Right ventricle myocardium superior (tissue), 1 donor: ENCODE measurements around the gene AGPAT2. TPM values are rescaled to one million over a fixed set of nuclear protein-coding genes. Genes with fewer than 3 reads are reported as not detected.

Source experiments
- ATAC-seq: fragments of 200-7000 bp; cut with Tn5 transposase; one replicate; pipeline ENCODE4 v1.9.1; 2020; ENCODE audit warnings: mild to moderate bottlenecking; ENCODE audit not compliant: poor library complexity
- DNase-seq: peaks from one replicate; pipeline ENCODE4 v3.0.0-alpha.2; 2020
- intact Hi-C: fragments of 100-400 bp; cut with DNase I; formaldehyde crosslinking; loops from one replicate; pipeline ENCODE4 v1.11.2; 2022
- total RNA-seq: library from RNA; stranded (reverse); fragmentation: NEBNext Ultra II Directional; extraction: Animal tissue kit (Norgen Biotek cat#: 25700); gene quantifications from one replicate; pipeline ENCODE4 v1.2.1, GENCODE V29; 2021
- donor health status: DM: no; HTN: yes; CAD: no; lungs with severe emphysema.

The AGPAT2 gene
- total RNA-seq, 1 donor from 2014 or later = 48.6 TPM

DNA sequence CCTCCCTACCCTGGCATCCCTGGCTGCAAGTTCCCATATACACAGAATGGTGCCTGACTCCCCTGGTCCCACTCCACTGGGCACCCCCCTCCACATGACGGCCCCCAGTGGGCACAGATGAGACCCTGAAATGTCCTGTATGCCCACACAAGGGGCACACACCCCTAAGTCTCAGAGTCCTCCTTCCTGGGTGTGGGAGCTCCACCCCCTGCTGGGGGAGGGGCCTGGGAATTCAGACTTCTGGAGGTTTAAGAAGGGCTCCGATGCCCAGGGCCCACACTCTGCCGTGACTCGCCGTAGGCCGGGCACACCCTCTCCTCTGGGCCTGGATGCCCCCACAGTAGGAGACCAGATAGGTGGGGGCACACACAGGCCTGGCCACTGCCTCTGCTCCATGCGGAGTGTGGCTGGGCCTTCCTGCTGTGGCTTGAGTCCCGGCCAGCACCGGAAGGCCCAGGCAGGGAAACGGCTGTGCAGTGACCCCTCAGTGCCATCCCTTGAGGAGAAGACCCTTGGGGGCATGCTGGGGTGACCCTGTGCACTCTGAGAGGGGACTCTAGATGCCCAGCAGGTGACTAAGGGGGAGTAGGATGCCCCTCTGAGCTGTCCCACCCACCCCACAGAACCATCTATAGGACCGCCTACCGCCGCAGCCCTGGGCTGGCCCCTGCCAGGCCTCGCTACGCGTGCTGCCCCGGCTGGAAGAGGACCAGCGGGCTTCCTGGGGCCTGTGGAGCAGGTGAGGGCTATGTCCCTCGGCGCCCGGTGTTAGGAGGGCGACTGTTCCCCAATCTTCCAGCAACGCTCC, 18.1 kb downstream of the AGPAT2 start:
- ATAC-seq (no peak), DNase-seq (no peak)
- intact Hi-C loops = no loop called here

DNA sequence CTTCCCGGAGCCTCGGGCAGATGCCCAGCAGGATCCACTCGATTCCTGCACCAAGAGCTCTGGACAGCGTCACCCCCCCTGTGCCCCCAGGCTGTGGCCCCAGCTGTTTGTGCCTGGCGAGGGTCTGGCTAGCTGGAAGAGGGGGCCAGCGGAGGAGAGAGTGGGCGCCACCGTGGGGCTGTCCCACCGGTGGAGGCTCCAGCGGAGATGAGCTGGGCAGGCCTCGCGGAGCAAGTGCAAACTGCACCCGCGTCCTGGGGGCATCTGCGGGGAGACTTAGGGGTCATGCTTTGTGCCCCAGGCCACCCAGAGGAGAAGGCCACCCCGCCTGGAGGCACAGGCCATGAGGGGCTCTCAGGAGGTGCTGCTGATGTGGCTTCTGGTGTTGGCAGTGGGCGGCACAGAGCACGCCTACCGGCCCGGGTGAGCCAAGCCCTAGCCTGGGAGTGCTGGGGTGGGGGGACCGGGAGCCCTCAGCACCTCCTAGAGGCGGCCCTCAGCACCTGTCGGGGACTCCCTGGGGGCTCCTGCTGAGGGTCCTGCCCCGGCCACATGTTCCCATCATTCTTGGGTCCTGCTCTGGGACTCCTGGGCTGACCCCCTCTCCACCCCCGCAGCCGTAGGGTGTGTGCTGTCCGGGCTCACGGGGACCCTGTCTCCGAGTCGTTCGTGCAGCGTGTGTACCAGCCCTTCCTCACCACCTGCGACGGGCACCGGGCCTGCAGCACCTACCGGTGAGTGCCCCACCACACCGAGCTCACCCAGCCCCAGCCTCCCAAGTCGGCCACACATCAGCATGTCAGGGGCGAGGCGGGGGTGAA, 19.1 kb downstream of the AGPAT2 start:
- DNase-seq = no peak
- intact Hi-C loops = no loop called here
- ATAC-seq = no peak

DNA sequence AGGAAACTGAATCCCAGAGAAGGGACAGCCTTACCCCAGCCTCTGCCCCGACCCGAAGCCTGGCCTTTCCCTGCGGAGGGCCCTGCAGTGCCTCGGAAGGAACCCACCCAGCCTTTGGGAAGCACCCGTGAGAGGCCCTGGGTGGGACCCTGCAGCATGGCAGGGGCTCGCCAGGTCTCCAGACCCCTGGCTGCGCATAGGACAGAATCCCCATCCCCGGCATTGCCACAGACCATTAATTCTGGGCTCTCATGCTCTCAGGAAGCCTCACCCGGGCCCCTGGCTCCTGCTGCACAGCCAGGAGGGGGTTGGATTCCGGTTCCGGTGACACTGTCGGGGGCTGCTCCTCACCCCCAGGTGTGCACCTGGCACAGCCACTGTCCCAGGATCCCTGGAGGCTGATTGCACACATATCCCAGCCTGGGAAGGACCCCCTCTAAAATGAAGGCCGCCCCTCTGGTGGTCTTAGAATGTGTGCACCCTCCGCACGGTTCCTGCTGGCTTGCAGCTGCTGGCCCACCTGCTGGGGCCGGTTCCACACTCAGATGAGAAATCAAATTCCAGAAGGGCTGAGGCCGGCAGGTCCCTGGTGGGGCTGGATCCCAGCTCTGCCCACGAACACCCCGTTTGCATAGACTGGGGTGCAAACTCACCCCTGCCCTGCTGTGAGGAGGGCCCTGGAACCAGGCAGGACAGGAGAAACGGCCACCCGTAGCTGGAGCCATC, 19.9 kb downstream of the AGPAT2 start:
- intact Hi-C loops = no loop called here
- ATAC-seq (no peak), DNase-seq (no peak)

DNA sequence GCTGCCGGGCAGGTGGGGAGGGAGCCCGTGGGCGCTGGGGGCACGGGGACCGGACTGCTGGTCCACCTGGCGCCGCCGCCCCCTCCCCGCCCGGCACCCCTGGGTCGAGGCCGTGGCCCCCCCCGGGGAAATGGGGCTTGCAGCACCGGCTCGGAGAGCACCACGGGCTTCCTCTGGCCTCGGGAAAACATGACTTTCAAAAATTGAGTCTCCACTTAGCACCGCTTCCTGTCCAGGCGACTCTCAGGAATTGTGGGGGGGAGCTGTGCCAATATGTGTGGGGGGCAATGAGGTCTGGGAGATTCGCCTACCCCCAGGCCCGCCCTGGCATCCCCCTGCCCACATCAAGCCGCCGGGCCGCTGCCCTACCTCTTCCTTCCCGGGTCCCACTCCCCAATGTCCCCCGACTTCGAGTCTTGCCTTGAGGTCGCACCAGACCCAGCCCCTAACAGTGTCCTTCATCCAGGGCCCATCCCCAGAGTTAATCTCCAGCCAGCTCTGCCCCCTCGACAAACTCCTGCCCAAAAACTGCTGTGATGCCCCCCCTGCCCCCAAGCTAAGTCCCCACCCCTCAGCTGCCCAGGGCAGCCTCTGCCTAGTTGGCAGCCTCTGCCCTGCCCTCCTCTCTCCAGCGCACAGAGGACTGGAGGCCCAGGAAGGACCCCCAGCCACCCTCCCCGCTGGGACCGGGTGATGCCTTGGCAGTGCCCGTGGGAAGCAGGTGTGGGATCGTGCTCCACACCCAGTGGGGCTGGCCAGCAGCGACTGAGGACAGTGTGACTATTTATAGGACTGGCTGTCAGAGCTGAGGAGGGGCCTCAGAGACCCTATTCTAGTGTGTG, 20.7 kb downstream of the AGPAT2 start:
- ATAC-seq (no peak), DNase-seq (no peak)
- intact Hi-C loops = no loop called here

DNA sequence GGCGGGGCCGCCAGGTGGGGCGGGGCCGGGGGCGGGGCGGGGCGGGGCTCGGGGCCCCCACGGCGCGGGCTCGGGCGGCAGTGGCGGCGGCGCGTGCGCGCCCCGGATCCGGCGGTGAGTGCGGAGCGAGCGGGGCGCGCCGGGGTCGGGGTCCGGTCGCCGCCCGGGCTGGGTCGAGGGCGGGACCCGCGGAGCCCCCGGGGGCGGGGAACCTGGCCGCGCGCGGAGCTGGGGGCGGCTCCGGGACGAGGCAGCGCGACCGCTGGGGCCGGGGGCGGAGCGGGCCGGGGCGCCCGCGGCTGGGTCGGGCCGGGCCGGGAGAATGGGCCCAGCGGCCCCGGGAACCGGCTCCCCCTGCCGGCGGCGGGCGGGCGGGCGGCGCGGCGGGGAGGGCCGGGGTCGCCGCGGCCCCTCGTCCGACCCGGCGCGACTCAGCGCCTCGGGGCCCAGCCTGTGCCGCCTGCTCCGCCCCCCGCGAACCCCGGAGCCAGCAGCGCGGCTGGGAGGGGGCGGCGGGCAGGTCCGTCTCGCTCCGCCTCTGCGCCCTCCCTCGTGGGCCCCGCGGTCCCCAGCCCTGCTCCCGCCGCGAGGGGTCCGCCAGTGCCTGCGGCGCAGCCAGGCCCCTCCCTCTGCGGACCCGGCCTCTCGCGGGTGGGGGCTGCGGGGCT, 21.4 kb downstream of the AGPAT2 start:
- DNase-seq = no peak

DNA sequence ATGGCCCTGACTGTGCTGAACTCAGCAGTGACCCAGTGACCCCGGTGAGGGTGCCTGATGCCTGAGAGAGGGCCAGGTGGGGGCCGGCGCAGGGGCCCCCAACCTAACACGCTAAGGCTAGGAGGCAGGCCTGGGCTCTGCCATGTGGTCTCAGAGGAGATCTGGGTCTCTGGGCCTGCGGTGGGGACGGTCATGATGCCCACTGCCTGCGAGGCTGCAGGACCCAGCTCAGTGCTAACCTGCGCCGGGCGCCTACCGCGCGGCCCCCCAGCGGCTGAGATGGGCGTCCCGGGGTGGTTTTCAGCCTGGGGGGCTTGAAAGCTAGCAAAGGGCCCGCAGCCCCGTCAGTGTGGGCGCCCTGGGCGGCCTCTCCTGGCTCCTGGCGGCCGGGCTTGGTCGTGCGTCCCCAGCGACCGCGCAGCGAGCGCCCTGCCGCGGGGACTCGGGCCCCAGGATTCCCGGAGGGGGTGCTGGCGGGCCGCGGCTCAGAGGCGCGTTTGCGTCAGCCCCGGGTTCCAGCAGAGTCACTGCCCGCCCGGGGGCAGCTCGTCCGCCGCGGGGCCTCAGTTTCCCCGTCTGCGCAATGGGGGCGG, 22.1 kb downstream of the AGPAT2 start:
- peak; percentile 6 for ATAC-seq
- intact Hi-C loops = no loop called here
- no peak for DNase-seq

More for the DNA sequence above, 21.4 kb downstream of the AGPAT2 start:
- intact Hi-C loops = no loop called here
- ATAC-seq = no peak

DNA sequence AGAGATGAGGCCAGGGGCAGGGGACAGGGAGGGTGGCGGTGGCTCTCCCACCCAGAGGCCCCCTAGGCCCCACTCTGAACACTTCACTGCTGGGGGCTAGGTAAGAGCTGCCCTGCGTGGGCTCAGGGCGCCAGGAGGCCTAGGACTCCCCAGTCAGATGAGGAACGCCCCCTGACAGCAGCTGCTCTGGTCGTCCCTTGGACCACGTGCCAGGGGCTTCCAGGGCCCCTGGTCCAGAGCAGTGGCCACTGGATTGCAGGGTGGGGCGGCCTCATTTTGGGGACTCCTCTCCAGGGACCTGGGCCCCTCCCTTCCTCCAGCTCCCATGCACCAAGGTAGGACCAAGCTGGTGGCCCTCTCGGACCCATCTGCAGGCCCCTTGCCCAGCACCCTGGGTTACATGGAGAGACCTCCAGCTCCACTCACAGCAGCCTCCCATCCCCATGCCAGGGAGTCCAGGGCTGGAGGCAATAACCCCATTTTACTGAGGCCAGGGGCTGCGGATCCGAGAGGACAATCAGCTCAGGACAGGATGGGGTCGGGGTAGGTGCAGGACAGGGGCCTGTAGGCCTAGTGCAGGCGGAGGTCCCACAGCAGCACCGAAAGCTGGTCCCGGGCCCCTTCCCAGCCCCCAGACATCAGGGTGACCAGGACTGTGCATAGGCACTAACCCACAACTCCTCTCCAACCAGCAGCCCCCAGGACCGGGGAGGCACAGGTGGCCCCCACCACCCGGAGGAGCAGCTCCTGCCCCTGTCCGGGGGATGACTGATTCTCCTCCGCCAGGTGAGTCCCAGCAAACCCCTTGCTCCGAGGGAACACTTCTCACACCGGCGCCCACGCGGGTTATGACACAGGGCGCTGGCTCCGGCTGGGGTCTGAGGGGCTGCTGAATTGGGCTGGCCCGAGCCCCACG, 23.0 kb downstream of the AGPAT2 start:
- intact Hi-C loops = no loop called here
- DNase-seq (no peak), ATAC-seq (no peak)

DNA sequence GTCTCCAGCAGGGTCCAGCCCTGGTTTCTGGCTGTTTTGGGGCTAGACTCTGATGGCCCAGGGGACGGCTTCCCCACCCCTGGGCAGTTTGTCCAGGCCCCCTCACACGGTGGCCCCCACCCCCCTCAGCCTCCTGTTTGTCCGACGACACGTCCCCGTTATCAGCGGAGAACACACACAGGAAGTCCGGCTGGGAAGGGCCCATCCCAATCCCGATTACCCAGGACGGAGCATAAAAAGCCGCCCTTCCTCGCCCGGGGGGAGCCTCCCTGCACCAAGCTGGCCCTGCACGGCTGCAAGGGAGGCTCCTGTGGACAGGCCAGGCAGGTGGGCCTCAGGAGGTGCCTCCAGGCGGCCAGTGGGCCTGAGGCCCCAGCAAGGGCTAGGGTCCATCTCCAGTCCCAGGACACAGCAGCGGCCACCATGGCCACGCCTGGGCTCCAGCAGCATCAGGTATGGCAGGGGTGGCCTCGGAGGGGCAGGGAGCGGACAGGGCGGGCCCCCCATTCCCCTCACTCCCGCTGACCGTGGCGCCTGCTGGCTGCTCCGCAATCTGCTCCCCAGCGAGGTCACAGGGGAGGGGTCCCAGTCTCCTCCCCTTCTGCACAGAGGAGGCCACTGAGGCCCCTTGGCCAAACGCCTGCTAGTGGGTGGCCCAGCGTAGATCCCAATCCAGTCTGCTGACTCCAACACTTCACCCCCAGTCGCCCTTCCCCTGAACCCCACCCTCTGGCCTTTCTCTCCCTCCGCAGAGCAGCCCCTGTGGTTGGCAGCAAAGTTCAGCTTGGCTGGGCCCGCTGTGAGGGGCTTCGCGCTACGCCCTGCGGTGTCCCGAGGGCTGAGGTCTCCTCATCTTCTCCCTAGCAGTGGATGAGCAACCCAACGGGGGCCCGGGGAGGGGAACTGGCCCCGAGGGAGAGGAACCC, 24.3 kb downstream of the AGPAT2 start, which contains the start of gene EGFL7:
TSS of gene EGFL7 (plus strand) at position 261 of the 926 bp plus-strand sequence. CDS start 5,367 bp downstream, outside the sequence.
- DNase-seq (peak; percentile 77), ATAC-seq (peak; percentile 43)
- intact Hi-C loops = no loop called here

DNA sequence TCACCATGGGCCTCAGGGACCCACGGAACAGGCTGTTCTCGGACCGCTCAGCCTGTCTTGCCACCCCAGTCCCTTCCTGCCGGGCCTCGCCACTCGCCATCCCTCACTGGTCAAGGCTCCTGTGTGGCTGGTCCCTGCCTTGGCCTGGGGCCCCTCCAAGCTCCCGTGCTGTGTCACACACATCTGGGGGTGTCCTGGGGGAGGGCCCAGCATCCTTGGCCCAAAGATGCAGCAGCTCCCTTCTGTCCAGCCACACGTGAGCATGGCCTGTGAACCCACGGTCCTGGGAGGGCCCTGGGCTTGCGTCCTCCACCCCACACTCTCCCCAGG, 25.0 kb downstream of the AGPAT2 start:
- peak; percentile 46 for DNase-seq
- intact Hi-C loops = no loop called here

DNA sequence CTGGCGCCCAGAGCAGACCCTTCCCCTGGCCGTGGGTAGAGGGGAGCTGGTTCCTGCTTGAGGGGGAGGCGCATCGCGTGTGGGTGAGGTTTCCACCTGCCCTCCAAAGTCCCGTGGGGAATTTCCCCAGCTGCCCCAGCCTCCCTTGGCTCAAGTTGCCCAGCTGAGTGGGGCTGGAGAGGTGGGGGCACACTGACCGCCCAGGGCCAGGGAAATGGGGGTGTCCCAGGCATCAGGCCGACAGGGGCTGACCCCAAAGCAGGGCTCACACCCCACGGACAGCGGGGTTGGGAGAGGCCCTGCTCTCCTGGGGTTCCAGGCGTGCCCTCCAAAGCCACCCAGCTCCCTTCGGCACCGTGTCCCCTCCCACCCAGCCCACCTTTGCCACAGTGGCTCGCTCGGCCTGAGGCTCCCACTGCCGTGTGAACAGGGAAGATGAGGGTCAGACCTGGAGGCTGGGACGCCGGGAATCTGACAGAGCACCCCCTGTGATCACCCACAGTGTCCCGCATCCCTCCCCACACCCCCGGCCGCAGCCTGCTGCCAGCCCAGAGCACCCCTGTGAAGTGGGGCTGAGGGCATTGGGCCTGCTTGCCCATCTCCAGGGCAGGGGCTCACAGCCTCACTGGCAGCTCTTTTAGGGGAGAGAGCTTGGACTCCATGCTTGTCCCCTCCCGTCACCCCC, 25.5 kb downstream of the AGPAT2 start:
- DNase-seq (peak; percentile 33), ATAC-seq (no peak)
- intact Hi-C loops = no loop called here

More for the DNA sequence above, 25.0 kb downstream of the AGPAT2 start:
- ATAC-seq = peak; percentile 9

DNA sequence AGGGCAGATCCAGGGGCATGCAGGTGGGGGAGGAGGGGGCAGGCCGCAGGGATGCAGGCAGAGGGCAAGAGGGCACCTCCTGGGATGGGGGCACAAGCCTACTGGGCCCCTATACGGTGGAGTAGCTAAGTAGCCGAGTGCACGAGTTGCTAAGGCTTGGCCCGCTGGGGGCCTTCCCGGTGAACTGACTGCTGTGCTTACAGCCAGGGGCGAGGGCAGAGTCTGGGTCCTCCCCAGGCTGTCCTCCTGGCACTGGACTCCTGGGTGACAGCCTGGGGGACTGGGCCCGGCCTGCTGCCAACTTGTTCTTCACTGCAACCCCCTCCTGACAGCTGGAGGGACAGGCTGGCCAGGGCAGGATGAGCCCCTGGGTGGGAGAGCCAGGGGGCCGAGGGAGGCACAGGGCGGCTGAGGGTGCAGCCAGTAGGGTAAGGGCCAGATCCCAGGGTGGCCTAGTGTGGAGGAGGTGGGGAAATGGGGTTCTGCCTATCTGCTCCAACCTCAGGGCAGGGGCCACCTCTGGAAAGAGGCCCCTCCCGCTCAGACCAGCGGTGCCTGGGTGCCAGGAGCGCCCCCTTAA, 26.2 kb downstream of the AGPAT2 start:
- ATAC-seq = no peak
- DNase-seq = peak; percentile 40
- intact Hi-C loops = no loop called here

DNA sequence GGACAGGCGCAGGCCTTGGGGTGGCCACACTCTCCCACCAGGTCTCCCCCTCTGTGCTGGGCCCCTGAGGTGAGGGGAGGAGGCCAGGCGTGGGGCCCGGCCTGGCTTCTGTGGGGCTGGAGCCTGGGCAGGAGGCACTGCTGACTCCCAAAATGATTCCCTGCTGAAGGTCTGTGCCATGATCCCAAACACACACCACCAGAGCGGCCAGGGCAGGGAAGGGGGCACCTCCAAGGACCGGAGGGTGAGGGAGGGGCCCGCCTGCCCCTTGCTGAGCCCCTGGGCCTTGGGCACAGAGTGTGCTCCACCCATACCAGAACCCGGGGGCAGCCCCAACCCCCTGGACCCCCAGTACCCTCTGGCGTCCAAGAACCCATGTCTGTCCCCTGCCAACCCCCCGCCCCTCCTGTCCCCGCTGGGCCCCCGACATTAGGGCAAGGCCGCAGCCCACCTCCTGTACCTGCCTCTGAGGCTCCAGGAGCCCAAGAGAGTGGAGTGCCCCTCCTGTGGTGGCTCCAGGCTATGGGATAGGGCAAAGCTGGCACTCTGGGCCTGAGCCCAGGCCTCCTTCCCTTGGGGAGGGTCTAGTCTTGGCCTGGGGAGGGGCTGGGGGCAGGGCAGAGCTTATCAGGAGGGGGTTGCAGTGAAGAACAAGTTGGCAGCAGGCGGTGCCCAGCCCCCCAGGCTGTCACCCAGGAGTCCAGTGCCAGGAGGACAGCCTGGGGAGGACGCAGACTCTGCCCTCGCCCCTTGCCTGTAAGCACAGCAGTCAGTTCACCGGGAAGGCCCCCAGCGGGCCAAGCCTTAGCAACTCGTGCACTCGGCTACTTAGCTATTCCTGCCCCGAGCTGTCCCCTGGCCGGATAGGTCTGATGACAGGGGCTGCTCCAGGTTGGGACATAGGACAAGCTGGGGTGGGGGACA, 27.1 kb downstream of the AGPAT2 start:
- intact Hi-C loops = no loop called here
- ATAC-seq = no peak
- peak; percentile 40 for DNase-seq

DNA sequence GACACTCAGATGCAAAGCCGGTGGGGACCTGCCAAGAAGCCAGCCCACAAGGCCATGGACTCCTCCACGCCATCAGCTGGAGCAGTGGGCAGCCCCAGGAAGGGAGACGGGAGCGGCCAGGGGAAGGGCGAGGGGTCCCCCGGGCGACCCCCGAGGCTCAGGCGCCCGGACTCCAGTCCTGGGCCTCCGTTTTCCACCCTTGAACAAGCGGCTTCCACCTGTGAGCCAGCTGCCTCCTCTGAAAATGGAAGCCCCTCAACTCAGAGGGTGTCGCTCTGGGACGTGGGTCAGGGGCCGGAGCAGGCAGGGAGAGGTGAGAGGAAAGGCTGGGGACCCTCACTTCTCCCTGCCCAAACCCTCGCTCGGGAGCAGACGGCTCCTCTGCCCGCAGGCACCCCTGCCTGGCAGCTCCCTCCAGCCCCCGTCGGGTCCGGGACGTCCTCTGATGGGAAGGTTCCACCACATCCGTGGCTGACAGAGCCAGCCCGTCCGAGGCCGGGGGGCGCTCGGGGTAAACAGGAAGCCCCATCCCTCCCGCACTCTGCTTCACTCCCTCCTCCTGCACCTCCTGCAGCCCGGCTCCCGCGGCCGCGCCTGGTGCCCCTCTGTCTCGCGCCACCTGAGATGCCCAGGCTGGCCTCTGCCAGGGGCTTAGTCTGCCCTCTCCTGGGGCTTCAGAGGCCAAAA, 28.3 kb downstream of the AGPAT2 start:
- ATAC-seq = no peak
- peak; percentile 37 for DNase-seq
- intact Hi-C loops = no loop called here
